Thyroid gland (tissue), 4 donors: ENCODE measurements around the gene RBM5.

Experiments used
- POLR2A ChIP-seq, 2 donors: fragments of 450-650 bp; IDR thresholded peaks; one replicate each; pipeline ENCODE4 v1.6.1; 2017; ENCODE audit warnings: antibody characterized with exemption in 2 of 2, mild to moderate bottlenecking in 2 of 2, moderate library complexity in 1 of 2
- TF ChIP-seq, protein P1 (sequence below), 6 experiments: fragments of 200-600 bp in 3 of 6; fragments of 450-650 bp in 3 of 6; sonication (generic) in 3 of 6; IDR thresholded peaks; one replicate each; pipeline ENCODE4 v1.5.1; 2016 to 2019; ENCODE audit warnings: antibody characterized with exemption in 6 of 6, mild to moderate bottlenecking in 2 of 6, inconsistent platforms in 1 of 6, moderate library complexity in 1 of 6

DNA sequence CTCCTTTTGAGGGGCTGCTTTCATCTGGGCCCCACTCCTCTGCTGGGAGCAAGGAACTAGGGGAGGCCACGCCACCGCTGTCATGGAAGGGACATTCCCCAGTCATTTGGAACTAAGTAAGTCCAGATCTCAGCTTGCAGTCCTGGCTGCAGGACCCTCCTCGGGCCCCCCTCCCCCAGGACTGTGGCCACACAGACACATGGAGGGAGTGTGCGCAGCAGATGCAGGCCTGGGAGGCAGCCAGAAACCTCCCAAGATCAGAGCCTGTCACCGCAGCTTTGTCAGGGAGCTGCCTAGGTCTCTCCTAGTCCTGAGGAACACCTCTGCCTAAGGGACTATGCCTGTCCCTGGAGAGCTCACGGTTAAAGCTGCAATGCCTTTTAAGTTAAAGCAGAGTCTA lies 59.1 kb downstream of the RBM5 start:
- TF ChIP-seq, protein P1, sequence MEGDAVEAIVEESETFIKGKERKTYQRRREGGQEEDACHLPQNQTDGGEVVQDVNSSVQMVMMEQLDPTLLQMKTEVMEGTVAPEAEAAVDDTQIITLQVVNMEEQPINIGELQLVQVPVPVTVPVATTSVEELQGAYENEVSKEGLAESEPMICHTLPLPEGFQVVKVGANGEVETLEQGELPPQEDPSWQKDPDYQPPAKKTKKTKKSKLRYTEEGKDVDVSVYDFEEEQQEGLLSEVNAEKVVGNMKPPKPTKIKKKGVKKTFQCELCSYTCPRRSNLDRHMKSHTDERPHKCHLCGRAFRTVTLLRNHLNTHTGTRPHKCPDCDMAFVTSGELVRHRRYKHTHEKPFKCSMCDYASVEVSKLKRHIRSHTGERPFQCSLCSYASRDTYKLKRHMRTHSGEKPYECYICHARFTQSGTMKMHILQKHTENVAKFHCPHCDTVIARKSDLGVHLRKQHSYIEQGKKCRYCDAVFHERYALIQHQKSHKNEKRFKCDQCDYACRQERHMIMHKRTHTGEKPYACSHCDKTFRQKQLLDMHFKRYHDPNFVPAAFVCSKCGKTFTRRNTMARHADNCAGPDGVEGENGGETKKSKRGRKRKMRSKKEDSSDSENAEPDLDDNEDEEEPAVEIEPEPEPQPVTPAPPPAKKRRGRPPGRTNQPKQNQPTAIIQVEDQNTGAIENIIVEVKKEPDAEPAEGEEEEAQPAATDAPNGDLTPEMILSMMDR (IDR thresholded peaks at IDR 0.05), result no peak
- no peak for TF ChIP-seq POLR2A (IDR thresholded peaks at IDR 0.05)
